Measurements from ENCODE around the gene CCDC85C. TPM values are rescaled to one million over a fixed set of nuclear protein-coding genes. Genes with fewer than 3 reads are reported as not detected.

CCDC85C gene
- total RNA-seq, 5 donors from 2014 or later (not counting 1 experiment from before 2014, with no cell fraction given) = 6.6 to 12.0 (median 9.1) TPM

DNA sequence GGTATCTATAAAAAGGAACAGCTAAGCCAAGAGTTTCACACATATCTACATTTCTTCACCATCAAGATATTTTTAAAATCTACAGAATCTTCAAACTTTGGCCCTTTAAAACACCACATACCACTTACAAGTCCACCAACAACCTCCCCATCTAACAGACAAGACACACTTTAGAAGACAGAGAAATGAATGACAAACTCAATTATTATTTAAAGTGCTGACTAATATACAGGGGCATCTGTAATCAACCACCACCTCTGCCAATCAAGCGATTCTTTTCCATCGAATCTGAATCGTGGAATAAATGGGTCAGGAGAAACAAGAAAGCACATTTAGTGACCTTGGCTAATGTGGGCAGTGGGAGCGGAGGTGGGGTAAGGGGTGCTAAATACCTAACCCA lies 131.1 kb downstream of the CCDC85C start:
- Mint-ChIP-seq H3K36me3 (peaks cover 3% of the 10 kb centered on the region), H3K4me3 (no peak overlapping the region), H3K4me1 (peaks cover 38 to 59% (median 57%) of the 10 kb centered on the region in 3 donors), H3K27me3 (no peaks in the 10 kb centered on the region), H3K27ac (no peak overlapping the region), H3K9me3 (no peaks in the 10 kb centered on the region)
- ATAC-seq (replicated peaks in 1 of 4) = no peak
- Histone ChIP-seq H3K4me1 (ENCODE audit: control insufficient read depth in 1 of 2, extremely low read depth in 1 of 2, insufficient read depth in 2 of 2, low read length in 2 of 2) (peaks cover 8 to 10% of the 10 kb centered on the region in 2 experiments), H3K36me3 (ENCODE audit: control insufficient read depth in 2 of 2, extremely low read depth in 1 of 2, insufficient read depth in 1 of 2, low read length in 1 of 2) (no peaks in the 10 kb centered on the region), H3K4me3 (ENCODE audit: control insufficient read depth in 1 of 2, extremely low read depth in 1 of 2, low read length in 1 of 2) (no peak overlapping the region), H3K27me3 (replicated peaks in 1 of 2; ENCODE audit: control insufficient read depth in 2 of 2, extremely low read depth in 1 of 2, insufficient read depth in 2 of 2, low read length in 1 of 2) (no peaks in the 10 kb centered on the region), H3K27ac (ENCODE audit: low read length) (no peak overlapping the region), H3K9me3 (no peaks in the 10 kb centered on the region)
- CTCF ChIA-PET = no interaction called here
- POLR2A ChIA-PET = no interaction called here
- WGBS (ENCODE audit: insufficient coverage) = no CpG with 5 or more reads among the region's 4 CpGs
- no peak for DNase-seq

DNA sequence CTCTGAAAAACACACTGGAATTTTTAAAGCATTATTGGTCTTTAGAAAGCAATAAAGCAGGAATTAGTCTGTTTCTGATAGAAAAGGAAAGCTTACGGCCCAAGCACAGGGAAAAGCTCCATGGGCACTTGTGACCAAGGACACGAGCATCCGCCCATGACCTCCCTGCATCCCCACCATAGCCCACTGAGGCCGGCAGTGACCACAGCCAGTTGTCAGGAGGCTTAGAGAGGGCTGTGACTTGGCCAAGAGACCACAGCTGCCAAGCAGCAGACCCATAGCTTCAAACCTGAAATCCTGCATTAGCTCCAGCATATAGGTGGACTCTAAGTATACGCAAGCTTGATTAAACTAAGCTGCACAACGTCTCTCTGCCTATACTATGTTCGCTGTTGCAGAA lies 132.3 kb downstream of the CCDC85C start:
- POLR2A ChIA-PET = no interaction called here
- peaks cover 3% of the 10 kb centered on the region for H3K36me3 Mint-ChIP-seq
- no peak for ATAC-seq (replicated peaks in 1 of 4)
- DNase-seq = no peak
- no peaks in the 10 kb centered on the region for H3K27me3 Mint-ChIP-seq
- no peaks in the 10 kb centered on the region for H3K9me3 Mint-ChIP-seq
- no peaks in the 10 kb centered on the region for H3K36me3 ChIP-seq (ENCODE audit: control insufficient read depth in 2 of 2, extremely low read depth in 1 of 2, insufficient read depth in 1 of 2, low read length in 1 of 2)
- 96% methylated on average over 5 of the region's 7 CpGs for WGBS (ENCODE audit: insufficient coverage)
- H3K27ac Mint-ChIP-seq = no peak overlapping the region
- no peak overlapping the region for H3K4me3 Mint-ChIP-seq
- no peaks in the 10 kb centered on the region for H3K9me3 ChIP-seq
- peaks cover 11 to 15% of the 10 kb centered on the region in 2 experiments for H3K4me1 ChIP-seq (ENCODE audit: control insufficient read depth in 1 of 2, extremely low read depth in 1 of 2, insufficient read depth in 2 of 2, low read length in 2 of 2)
- H3K4me1 Mint-ChIP-seq = peaks cover 44 to 62% (median 59%) of the 10 kb centered on the region in 3 donors
- no peaks in the 10 kb centered on the region for H3K27me3 ChIP-seq (replicated peaks in 1 of 2; ENCODE audit: control insufficient read depth in 2 of 2, extremely low read depth in 1 of 2, insufficient read depth in 2 of 2, low read length in 1 of 2)
- no peak overlapping the region for H3K4me3 ChIP-seq (ENCODE audit: control insufficient read depth in 1 of 2, extremely low read depth in 1 of 2, low read length in 1 of 2)
- no peak overlapping the region for H3K27ac ChIP-seq (ENCODE audit: low read length)
- CTCF ChIA-PET = no interaction called here

DNA sequence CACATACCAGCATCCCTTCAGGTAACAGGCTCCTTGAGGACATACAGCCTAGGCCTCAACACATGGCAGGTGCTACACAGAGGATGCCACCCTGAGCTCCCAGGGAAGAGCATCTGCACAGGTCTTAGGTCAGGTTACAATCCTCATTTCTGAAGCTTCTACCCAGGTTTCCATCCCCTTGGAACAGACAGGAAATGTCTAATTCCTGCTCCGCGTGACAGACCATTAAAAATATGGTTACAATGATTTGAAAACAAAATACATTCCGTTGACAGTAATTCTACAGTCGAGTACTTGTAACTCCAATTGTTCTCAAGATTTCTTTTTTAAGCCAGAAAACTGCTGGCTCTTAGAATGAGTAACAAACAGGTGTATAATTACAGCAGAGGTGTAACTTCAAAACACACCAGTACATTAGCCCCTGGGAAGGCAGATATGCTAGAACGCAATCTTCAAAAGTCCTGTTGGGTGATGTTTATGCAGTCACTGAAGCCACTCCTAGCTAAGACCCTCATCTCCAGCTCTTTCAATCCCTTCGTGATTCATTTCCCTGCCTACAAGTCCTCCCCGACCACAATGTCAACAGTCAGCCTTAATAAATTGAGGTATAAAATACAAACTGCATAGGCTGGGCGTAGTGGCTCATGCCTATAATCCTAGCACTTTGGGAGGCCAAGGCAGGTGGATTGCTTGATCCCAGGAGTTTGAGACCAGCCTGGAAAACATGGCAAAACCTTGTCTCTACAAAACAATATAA lies 135.0 kb downstream of the CCDC85C start:
- CTCF ChIA-PET = no interaction called here
- peaks cover 10% of the 10 kb centered on the region for H3K36me3 Mint-ChIP-seq

DNA sequence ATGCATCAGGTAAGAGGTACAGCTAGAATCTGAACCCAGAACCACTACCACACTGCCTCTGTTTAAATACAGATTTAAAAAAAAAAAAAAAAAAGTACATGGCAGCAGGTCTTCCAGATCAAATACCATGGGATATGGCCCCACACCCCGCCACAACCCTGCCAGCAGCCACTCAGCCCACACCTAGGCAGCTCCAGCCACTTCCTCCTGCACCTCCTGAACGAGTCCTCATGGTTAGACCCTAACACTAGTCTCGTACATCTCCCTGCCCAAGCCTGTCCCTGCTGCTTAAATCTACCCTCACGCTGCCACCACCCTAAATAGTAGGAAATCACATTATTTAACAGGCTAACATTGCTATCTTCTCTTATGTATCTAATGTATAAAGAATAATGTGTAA lies 135.9 kb downstream of the CCDC85C start:
- Mint-ChIP-seq H3K27me3 (no peaks in the 10 kb centered on the region), H3K4me1 (peaks cover 40 to 49% (median 44%) of the 10 kb centered on the region in 3 donors), H3K36me3 (peaks cover 19% of the 10 kb centered on the region), H3K9me3 (no peaks in the 10 kb centered on the region), H3K4me3 (no peak overlapping the region), H3K27ac (peak overlapping the region in 1 of 2 donors; percentile 2)
- Histone ChIP-seq H3K4me1 (ENCODE audit: control insufficient read depth in 1 of 2, extremely low read depth in 1 of 2, insufficient read depth in 2 of 2, low read length in 2 of 2) (peaks cover 11 to 15% of the 10 kb centered on the region in 2 experiments), H3K4me3 (ENCODE audit: control insufficient read depth in 1 of 2, extremely low read depth in 1 of 2, low read length in 1 of 2) (no peak overlapping the region), H3K27ac (ENCODE audit: low read length) (no peak overlapping the region), H3K9me3 (no peaks in the 10 kb centered on the region), H3K27me3 (replicated peaks in 1 of 2; ENCODE audit: control insufficient read depth in 2 of 2, extremely low read depth in 1 of 2, insufficient read depth in 2 of 2, low read length in 1 of 2) (no peaks in the 10 kb centered on the region), H3K36me3 (ENCODE audit: control insufficient read depth in 2 of 2, extremely low read depth in 1 of 2, insufficient read depth in 1 of 2, low read length in 1 of 2) (peaks cover 3 to 28% of the 10 kb centered on the region in 2 donors)
- POLR2A ChIA-PET = no interaction called here
- ATAC-seq (replicated peaks in 1 of 4) (no peak), DNase-seq (no peak)
- WGBS (ENCODE audit: insufficient coverage) = 60% methylated on average over 2 of the region's 4 CpGs
- CTCF ChIA-PET = no interaction called here

More for the DNA sequence above, 135.0 kb downstream of the CCDC85C start:
- Histone ChIP-seq H3K4me3 (ENCODE audit: control insufficient read depth in 1 of 2, extremely low read depth in 1 of 2, low read length in 1 of 2) (no peak overlapping the region), H3K27me3 (replicated peaks in 1 of 2; ENCODE audit: control insufficient read depth in 2 of 2, extremely low read depth in 1 of 2, insufficient read depth in 2 of 2, low read length in 1 of 2) (no peaks in the 10 kb centered on the region), H3K9me3 (no peaks in the 10 kb centered on the region), H3K4me1 (ENCODE audit: control insufficient read depth in 1 of 2, extremely low read depth in 1 of 2, insufficient read depth in 2 of 2, low read length in 2 of 2) (peaks cover 11 to 15% of the 10 kb centered on the region in 2 experiments), H3K36me3 (ENCODE audit: control insufficient read depth in 2 of 2, extremely low read depth in 1 of 2, insufficient read depth in 1 of 2, low read length in 1 of 2) (peaks cover 1 to 20% of the 10 kb centered on the region in 2 donors), H3K27ac (ENCODE audit: low read length) (no peak overlapping the region)
- no peaks in the 10 kb centered on the region for H3K9me3 Mint-ChIP-seq
- DNase-seq = no peak
- H3K4me1 Mint-ChIP-seq = peaks cover 44 to 52% (median 51%) of the 10 kb centered on the region in 3 donors
- POLR2A ChIA-PET = no interaction called here
- WGBS (ENCODE audit: insufficient coverage) = no CpG with 5 or more reads among the region's 8 CpGs
- H3K4me3 Mint-ChIP-seq = no peak overlapping the region
- ATAC-seq (replicated peaks in 1 of 4) = no peak
- H3K27me3 Mint-ChIP-seq = no peaks in the 10 kb centered on the region
- H3K27ac Mint-ChIP-seq = peak overlapping the region in 1 of 2 donors; percentile 30

DNA sequence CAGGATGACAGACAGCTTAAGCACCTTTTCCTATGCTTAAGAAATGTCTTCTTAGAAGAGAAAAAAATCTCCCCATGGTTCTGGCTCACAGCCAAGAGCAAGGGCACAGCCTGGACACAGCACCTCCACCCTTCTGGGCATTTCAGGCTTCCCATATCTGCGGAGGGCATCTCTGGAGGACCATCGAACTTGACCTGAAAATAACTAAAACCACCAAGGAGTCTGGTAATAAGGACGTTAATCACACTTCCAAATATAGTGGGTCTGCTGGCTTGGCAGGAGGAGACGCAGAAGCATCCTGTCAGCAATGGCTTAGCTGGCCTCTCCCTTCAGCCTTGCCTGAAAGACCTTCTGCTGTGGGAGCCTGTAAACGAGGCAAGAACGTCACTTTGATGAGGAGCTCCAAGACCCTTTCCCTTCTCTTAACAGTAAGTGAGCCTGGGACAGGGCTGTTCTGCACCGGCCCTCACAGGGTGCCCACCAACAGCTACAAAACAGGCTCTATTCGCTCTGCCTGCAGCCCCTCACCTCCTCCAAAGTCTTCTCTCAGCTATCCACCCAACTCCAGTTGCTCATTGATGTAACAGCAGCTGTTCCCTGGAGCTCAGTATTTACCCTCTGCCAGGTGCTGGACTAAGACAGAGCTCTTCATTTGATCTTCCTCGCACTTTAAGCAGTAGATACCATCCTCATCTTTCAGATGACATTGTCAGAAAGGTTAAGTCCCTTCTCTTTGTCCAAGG lies 136.5 kb downstream of the CCDC85C start:
- peaks cover 11 to 15% of the 10 kb centered on the region in 2 experiments for H3K4me1 ChIP-seq (ENCODE audit: control insufficient read depth in 1 of 2, extremely low read depth in 1 of 2, insufficient read depth in 2 of 2, low read length in 2 of 2)
- H3K27ac ChIP-seq (ENCODE audit: low read length) = no peak overlapping the region
- ChIA-PET CTCF (no interaction called here), POLR2A (no interaction called here)
- Mint-ChIP-seq H3K9me3 (no peaks in the 10 kb centered on the region), H3K4me1 (peaks cover 40 to 46% (median 40%) of the 10 kb centered on the region in 3 donors), H3K36me3 (peaks cover 22% of the 10 kb centered on the region), H3K27me3 (no peaks in the 10 kb centered on the region), H3K27ac (no peak overlapping the region), H3K4me3 (no peak overlapping the region)
- no peak for DNase-seq
- H3K27me3 ChIP-seq (replicated peaks in 1 of 2; ENCODE audit: control insufficient read depth in 2 of 2, extremely low read depth in 1 of 2, insufficient read depth in 2 of 2, low read length in 1 of 2) = no peaks in the 10 kb centered on the region
- H3K9me3 ChIP-seq = no peaks in the 10 kb centered on the region
- H3K36me3 ChIP-seq (ENCODE audit: control insufficient read depth in 2 of 2, extremely low read depth in 1 of 2, insufficient read depth in 1 of 2, low read length in 1 of 2) = peaks cover 3 to 34% of the 10 kb centered on the region in 2 donors
- 91% methylated on average over 5 of the region's 9 CpGs for WGBS (ENCODE audit: insufficient coverage)
- H3K4me3 ChIP-seq (ENCODE audit: control insufficient read depth in 1 of 2, extremely low read depth in 1 of 2, low read length in 1 of 2) = no peak overlapping the region
- no peak for ATAC-seq (replicated peaks in 1 of 4)

DNA sequence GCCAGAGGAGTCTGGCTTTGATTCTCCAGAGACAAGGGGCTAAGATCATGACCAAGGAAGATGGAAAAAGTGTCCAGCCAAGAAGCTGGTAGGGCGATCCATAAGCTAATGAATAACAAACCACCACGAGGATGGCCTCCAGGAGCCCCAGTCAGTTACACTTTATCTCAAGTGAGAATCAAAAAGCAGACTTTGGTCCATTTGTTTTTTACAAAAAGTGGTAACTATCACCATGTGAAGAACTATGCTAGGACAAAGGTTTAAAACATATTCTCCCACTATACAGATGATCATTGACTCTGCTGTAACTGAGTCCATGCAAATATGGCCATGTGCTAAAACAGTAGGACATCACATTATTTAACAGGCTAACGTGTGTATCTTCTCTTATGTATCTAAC lies 137.2 kb downstream of the CCDC85C start:
- ChIA-PET POLR2A (no interaction called here), CTCF (no interaction called here)
- H3K9me3 Mint-ChIP-seq = no peaks in the 10 kb centered on the region
- 100% methylated on average over 1 of the region's 3 CpGs for WGBS (ENCODE audit: insufficient coverage)
- DNase-seq = no peak
- H3K36me3 ChIP-seq (ENCODE audit: control insufficient read depth in 2 of 2, extremely low read depth in 1 of 2, insufficient read depth in 1 of 2, low read length in 1 of 2) = peaks cover 6 to 42% of the 10 kb centered on the region in 2 donors
- no peaks in the 10 kb centered on the region for H3K27me3 ChIP-seq (replicated peaks in 1 of 2; ENCODE audit: control insufficient read depth in 2 of 2, extremely low read depth in 1 of 2, insufficient read depth in 2 of 2, low read length in 1 of 2)
- no peak overlapping the region for H3K4me3 ChIP-seq (ENCODE audit: control insufficient read depth in 1 of 2, extremely low read depth in 1 of 2, low read length in 1 of 2)
- H3K4me1 ChIP-seq (ENCODE audit: control insufficient read depth in 1 of 2, extremely low read depth in 1 of 2, insufficient read depth in 2 of 2, low read length in 2 of 2) = peaks cover 11 to 15% of the 10 kb centered on the region in 2 experiments
- no peaks in the 10 kb centered on the region for H3K9me3 ChIP-seq
- H3K27ac ChIP-seq (ENCODE audit: low read length) = no peak overlapping the region
- H3K27me3 Mint-ChIP-seq = no peaks in the 10 kb centered on the region
- no peak for ATAC-seq (replicated peaks in 1 of 4)
- no peak overlapping the region for H3K27ac Mint-ChIP-seq
- H3K4me3 Mint-ChIP-seq = no peak overlapping the region
- H3K4me1 Mint-ChIP-seq = peaks cover 40 to 51% (median 41%) of the 10 kb centered on the region in 3 donors
- peaks cover 30% of the 10 kb centered on the region for H3K36me3 Mint-ChIP-seq
